SKM-1 treated with dmso at 0.1 percent for 144 hours (cell line): ENCODE data around the gene CDK11B.
"Not testable (repeated sequence)": the region's sequence is repeated elsewhere in the genome, so short reads cannot be mapped to it uniquely, and the experiment has no call there.

Experiments
- DNase-seq: peaks from one replicate; lab custom pipeline; 2025; ENCODE audit not compliant: unreplicated experiment; lab: John Stamatoyannopoulos, UW

The CDK11B gene

GRCh38 chr1:1683104-1683905, 24.5 kb upstream of the CDK11B start:
- DNase-seq, result no peak

GRCh38 chr1:1680912-1681273, 22.1 kb upstream of the CDK11B start:
- DNase-seq, result no peak

GRCh38 chr1:1680031-1680911, 21.5 kb upstream of the CDK11B start:
- no peak for DNase-seq

GRCh38 chr1:1678581-1679380, 20.0 kb upstream of the CDK11B start:
- DNase-seq, result no peak

GRCh38 chr1:1677718-1678580, 19.1 kb upstream of the CDK11B start:
- no peak for DNase-seq

GRCh38 chr1:1676087-1676486, 17.3 kb upstream of the CDK11B start:
- not testable (repeated sequence) for DNase-seq

GRCh38 chr1:1675218-1675617, 16.4 kb upstream of the CDK11B start:
- not testable (repeated sequence) for DNase-seq

- DNase-seq, result not testable (repeated sequence)
These were observed 16.0 kb upstream of the CDK11B start for GRCh38 chr1:1674806-1675205.

GRCh38 chr1:1672181-1672965, 13.6 kb upstream of the CDK11B start:
- DNase-seq, result no peak

GRCh38 chr1:1671365-1672119, 12.7 kb upstream of the CDK11B start:
- DNase-seq, result no peak

- no peak for DNase-seq
These were observed 12.1 kb upstream of the CDK11B start for GRCh38 chr1:1670866-1671265.

- no peak for DNase-seq
These were observed 10.9 kb upstream of the CDK11B start for GRCh38 chr1:1669468-1670440.

GRCh38 chr1:1666526-1666925, 7.7 kb upstream of the CDK11B start:
- DNase-seq, result no peak

- DNase-seq, result no peak
These were observed 7.0 kb upstream of the CDK11B start for GRCh38 chr1:1665815-1666251.

- no peak for DNase-seq
These were observed 6.4 kb upstream of the CDK11B start for GRCh38 chr1:1664941-1665814.

- not testable (repeated sequence) for DNase-seq
These were observed 5.5 kb upstream of the CDK11B start for GRCh38 chr1:1664318-1664717.
